Medulla oblongata (tissue), 1 donor: ENCODE data around the gene HOXB3.
"Not testable (repeated sequence)": the region's sequence is repeated elsewhere in the genome, so short reads cannot be mapped to it uniquely, and the experiment has no call there.

Experiments used
- DNase-seq: peaks from one replicate; pipeline ENCODE4 v3.0.0-alpha.2; 2015; ENCODE audit errors: extremely low spot score

The HOXB3 gene

GRCh38 chr17:48527547-48527932 is 62.5 kb downstream of the HOXB3 start:
- DNase-seq = no peak

DNA sequence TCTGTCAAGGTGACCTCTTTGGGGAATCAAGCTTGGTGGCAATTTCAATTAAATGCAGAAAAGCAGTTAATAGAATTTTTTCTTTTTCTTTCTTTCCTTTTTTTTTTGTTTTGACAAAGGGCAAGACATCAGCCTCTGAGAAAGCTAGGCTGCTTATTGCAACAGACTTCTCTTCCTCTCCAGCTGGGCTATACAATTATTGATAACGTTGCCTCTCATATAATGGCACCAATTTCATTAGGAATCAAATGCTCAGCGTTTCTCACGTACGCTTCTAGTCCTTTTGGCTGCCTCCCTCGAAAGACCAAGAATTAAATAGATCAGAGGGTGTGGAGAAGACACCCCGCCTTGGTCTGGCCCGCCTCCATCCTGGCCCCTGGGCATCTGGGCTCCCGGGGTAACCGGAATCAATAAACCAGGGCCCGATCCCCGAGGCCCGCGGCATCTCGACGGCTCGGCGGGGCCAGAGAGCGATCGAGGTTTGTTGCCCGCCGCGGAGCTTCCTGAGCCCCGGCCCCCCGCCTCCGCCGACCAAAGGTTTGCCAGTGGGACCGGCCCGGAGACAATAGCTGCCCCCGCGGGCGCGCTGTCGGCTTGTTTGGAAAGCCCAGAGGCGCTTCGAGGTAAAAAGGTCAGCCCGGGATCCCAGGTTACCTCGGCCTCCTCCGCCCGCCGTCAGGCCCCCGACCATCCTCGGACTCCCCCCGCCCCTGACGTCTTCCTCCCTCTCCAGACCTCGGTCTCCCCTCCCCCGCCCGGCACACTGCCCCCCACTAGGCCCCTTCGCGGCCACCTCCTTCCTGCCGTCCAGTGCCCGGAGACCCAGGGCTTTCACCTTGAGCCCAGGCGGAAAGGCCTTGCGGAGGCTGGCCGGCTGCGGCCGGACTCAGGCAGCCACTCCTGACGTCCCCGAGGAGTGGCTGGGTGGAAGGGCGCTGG is 63.2 kb downstream of the HOXB3 start:
- no peak for DNase-seq

DNA sequence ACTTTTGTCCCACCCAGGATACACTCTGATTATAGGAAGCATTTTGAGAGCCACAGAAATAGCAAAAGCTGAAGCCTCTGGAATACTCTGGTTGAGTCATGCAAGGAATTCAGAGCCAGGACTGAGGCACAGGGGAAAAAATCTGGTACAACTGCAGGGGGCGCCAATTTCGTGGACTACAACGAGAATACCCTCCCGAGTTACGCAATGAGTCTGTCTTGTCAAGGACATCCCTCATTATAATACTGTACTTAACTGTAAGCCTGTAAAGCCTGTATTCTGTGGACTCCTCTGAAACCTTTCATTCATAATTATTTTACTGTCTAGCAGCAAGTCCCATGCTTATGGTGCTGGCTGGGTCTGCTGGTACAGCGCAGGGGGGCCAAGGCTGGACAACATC is 67.0 kb downstream of the HOXB3 start:
- DNase-seq = no peak

- no peak for DNase-seq
Observed at GRCh38 chr17:48522031-48522653, 67.9 kb downstream of the HOXB3 start.

DNA sequence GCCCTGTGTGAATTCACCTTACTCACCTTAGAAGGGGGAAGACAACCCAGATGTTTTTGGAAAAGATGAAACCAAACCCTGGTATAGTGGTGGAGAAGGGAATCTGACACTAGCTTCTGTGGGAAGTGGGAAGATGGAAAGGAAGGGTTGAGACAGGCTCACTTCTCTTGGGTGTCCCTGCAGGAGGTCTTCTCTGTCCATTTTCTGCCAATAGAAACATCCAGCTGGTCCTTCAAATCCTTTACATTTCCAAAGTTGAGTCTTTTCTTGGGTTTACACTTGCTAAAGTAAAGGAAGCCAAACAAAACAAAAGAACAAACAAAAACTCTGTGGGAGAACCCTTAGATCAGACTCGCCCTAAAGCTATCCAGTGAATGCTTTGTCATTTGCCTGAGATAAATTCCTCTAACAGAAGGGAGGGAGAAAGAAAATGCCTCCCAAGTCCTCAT is 69.4 kb downstream of the HOXB3 start:
- no peak for DNase-seq

DNA sequence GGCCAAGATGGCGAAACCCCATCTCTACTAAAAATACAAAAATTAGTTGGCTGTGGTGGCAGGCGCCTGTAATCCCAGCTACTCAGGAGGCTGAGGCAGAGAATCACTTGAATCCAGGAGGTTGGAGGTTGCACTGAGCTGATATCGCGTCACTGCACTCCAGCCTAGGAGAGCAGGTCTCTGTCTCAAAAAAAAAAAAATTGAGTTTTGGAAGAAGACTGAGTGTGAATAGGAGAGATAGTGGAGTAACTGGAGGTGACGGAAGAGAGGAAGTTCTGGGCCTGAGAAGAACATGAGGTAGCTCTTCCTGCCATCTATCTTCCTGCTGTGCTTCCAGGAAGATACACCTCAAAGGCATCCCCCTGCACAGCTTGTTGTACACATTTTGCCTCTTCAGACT is 70.6 kb downstream of the HOXB3 start:
- no peak for DNase-seq

GRCh38 chr17:48517478-48517877 is 72.6 kb downstream of the HOXB3 start:
- no peak for DNase-seq

DNA sequence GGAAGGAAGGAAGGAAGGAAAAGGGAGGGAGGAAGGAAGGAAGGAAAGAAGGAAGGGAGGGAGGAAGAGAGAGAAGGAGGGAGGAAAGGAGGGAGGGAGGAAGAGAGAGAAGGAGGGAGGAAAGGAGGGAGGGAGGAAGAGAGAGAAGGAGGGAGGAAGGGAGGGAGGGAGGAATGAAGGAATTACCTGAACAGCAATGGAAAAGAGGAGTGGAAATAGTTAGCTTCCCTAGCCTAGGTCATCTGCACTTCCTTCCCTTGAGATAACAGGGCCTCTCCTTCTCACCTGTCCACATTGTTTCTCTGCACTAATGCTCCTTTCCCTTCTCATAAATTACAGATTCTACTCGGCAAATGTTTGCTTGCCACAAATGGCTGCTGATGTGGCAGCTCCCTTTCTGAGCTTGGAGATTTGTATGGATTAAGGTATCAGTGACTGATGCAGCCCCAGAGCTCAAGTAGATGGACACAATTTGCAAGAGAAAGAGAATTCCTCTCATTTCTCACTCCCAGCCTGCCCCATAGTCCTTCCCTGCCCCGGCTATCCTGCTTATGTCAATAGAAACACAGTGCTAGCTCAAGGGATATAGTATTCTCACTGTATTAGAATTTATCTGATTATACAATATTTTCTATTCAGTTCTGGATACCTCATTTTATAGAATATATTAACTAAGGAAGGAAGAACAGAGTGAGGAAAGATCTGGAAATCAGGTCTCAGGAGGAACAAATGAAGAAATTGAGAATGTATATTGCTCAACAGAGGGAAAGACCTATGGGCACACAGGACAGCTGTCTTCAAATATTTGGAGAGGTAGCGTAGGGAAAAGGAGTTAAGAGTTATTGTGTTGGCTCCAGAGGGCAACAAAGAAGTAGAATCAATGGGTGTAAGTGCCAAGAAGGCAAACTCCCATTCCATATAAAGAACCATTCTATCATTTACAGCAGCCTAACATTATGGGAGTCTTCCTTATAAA is 73.8 kb downstream of the HOXB3 start:
- no peak for DNase-seq

DNA sequence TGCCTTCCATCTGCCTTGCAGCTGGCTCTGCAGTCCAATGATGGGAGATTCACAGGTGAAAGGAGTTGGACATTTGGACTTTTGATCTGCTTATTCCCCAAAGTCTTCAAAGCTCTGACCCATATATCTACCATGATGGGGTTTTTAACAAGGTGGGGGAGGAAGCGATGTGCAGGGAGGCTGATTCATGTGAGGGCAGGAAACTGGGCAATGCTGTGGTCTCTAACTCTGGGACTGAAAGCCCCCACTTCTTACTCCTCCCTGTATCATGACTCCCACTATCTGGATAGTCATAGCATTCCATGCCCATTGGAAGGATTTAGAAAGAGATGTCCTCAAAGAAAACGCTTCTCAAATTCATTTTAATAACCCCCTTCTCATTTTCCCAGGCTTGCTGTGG is 75.6 kb downstream of the HOXB3 start:
- DNase-seq = no peak

DNA sequence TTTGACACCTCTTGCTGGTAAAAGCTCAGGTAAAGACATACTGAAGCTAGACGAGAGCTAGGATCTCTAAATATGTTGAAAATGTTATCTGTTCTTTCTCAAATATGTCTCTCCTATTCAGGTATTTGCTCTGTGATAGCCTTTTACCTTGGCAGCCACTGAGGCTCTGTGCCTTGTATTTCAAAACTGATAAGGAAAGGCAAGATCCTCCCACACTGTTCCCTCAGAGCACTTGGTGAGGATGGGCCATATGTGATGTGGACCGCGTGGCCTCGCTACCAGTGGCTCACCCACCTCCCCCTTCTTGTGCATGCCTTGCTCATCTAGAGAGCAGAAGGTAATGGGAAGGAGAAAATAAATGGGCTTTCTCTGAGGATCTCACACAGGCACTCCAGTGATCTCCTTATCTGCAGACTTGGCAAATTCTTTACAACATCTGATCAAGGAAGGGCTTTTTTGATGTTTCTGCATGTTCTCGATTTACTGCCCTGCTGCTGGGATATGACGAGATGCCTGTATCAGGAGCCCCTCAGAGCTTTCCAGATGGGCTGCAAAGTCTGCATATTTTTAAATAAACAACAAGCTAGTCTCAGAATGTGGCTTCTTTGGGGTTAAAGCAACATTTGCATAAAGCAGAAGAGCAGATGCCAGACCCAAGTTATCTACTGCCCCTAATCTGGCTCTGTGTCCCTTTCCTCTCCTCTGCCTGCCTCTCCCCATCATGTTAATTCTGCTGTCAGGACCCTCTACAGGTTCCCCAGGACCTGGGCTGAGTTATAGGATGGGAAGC is 76.2 kb downstream of the HOXB3 start:
- DNase-seq = no peak

GRCh38 chr17:48513097-48513496 is 76.9 kb downstream of the HOXB3 start:
- no peak for DNase-seq

- DNase-seq = no peak
Observed at GRCh38 chr17:48510761-48511604, 79.1 kb downstream of the HOXB3 start.

DNA sequence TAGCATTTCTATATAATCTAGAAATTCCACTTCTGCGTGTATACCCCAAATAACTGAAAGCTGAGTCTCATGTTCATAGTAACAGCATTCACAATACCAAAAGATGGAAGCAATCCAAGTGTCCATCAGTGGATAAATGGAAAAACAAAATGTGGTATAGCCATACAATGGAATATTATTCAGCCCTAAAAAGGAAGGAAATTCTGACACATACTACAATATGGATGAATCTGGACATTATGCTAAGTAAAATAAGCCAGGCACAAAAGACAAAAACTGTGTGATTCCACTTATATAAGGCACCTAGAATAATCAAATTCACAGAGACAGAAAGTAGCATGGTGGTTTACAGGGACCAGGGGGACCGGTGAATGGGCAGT is 79.7 kb downstream of the HOXB3 start:
- no peak for DNase-seq

DNA sequence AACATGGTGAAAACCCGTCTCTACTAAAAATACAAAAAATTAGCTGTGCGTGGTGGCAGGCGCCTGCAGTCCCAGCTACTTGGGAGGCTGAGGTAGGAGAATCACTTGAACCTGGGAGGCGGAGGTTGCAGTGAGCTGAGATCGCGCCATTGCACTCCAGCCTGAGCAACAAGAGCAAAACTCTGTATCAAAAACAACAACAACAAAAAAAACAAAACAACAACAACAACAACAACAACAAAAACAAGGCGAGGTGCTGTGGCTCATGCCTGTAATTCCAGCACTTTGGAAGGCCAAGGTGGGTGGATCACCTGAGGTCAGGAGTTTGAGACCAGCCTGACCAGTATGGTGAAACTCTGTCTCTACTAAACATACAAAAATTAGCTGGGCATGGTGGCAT is 80.3 kb downstream of the HOXB3 start:
- not testable (repeated sequence) for DNase-seq

- DNase-seq = no peak
Observed at GRCh38 chr17:48506246-48506645, 83.8 kb downstream of the HOXB3 start.

DNA sequence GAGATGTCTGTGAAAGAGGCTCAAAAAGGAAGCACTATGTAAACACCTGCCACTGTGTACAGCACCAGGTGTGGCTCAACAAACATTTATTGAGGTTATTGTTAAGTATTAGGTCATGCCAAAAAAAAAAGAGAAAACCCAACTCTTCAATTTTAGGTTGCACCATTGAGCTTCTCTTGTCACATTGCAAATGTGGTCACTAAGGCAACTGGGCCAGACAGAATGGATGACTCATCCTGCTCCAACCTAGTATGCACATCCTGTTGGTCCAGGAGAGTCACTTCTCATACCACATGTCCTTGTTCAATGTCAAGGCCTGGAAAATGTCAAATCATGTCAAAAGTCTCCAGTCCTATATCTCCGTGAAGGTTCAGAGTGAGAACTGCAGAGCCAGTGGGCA is 84.3 kb downstream of the HOXB3 start:
- no peak for DNase-seq

DNA sequence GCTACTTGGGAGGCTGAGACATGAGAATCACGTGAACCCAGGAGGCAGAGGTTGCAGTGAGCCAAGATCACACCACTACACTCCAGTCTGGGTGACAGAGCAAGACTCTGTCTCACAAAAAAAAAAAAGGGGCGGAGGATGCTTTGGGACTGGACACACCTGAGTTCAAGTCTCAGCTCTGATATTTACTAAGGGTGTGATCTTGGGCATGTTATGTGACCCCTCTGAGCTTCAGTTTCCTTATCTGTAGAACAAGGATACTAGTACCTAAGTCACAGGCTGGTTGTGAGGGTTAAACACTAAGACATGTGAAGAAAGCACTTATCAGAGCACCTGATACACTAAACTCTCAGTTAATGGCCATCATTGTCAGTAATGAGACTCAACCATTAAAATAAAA is 85.1 kb downstream of the HOXB3 start:
- DNase-seq = no peak

DNA sequence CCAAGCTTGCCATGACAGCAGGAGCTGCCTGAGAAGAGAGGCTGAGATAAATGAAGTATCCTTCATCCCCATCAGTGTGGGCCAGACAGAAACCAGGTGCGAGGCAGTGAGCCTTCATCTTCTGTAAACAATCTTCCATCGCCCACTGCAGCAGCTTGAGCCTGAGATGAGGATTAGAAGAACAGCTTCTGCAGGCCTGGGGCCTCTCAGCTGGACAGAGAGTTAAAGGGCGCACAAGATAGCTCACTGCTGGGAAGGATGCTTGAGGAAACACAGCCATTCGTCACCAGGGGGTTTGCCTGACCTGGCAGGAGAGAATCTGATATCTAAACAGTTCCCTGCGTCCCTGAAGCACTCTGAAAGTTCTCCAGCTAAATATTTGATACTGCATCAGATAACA is 86.3 kb downstream of the HOXB3 start:
- no peak for DNase-seq

- DNase-seq = no peak
Observed at GRCh38 chr17:48502901-48503300, 87.1 kb downstream of the HOXB3 start.

DNA sequence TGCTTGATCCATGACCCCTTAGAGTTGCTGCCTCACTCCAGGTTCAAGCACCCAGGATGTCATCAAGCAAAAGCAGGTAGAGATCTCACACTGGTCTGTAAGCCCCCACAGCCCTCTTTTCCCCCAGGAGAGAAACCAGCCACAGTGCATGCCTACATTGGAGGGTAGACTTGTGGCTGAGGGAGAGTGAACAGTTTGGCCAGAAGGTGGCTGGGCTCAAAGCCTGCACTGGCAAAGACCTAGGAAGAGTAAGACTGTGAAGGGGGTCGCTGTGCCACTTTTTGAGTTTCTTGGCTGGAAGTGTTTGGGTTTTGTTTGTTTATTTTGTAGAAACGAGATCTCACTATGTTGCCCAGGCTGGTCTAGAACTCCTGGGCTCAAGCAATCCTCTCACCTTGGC is 87.7 kb downstream of the HOXB3 start:
- no peak for DNase-seq
